HG03039 (cell line): ENCODE measurements around the gene STOML1.

Experiments used
- ATAC-seq: cut with Tn5 transposase; IDR thresholded peaks from one replicate; pipeline ENCODE4 v1.9.1; 2021; ENCODE audit warnings: mild to moderate bottlenecking, moderate library complexity; ENCODE audit not compliant: unreplicated experiment

STOML1 gene

GRCh38 chr15:73991726-73992593 lies at the start of gene STOML1:
TSS of gene STOML1 (minus strand) at chr15:73992295. CDS start at chr15:73992223, 72 bp downstream.
- peak; percentile 60 for ATAC-seq

- ATAC-seq, result no peak
Observed at GRCh38 chr15:74041311-74041756, 49.2 kb upstream of the STOML1 start.

- ATAC-seq, result no peak
Observed at GRCh38 chr15:74040109-74040850, 48.2 kb upstream of the STOML1 start.

- no peak for ATAC-seq
Observed at GRCh38 chr15:74039656-74040010, 47.5 kb upstream of the STOML1 start.

GRCh38 chr15:74038707-74039655 lies 46.9 kb upstream of the STOML1 start:
- no peak for ATAC-seq

GRCh38 chr15:74037171-74038117 lies 45.3 kb upstream of the STOML1 start:
- ATAC-seq, result no peak

- no peak for ATAC-seq
Observed at GRCh38 chr15:74036271-74037170, 44.4 kb upstream of the STOML1 start.

- ATAC-seq, result no peak
Observed at GRCh38 chr15:74035121-74036017, 43.3 kb upstream of the STOML1 start.

- no peak for ATAC-seq
Observed at GRCh38 chr15:74034206-74034755, 42.2 kb upstream of the STOML1 start.

GRCh38 chr15:74032606-74033561 lies 40.8 kb upstream of the STOML1 start:
- no peak for ATAC-seq

GRCh38 chr15:74032046-74032445 lies 40.0 kb upstream of the STOML1 start:
- no peak for ATAC-seq

GRCh38 chr15:74028646-74029045 lies 36.6 kb upstream of the STOML1 start:
- no peak for ATAC-seq

- ATAC-seq, result no peak
Observed at GRCh38 chr15:74027688-74028087, 35.6 kb upstream of the STOML1 start.

GRCh38 chr15:74025436-74025835 lies 33.3 kb upstream of the STOML1 start:
- no peak for ATAC-seq

- no peak for ATAC-seq
Observed at GRCh38 chr15:74024687-74025086, 32.6 kb upstream of the STOML1 start.

GRCh38 chr15:74022706-74023470 lies 30.8 kb upstream of the STOML1 start:
- no peak for ATAC-seq
